GM12875 (cell line): Measurements from ENCODE around the gene RNF149.
A peak's percentile ranks its signal among the peaks of the same experiment; 100 is the strongest.
"Not testable (repeated sequence)": the region's sequence is repeated elsewhere in the genome, so short reads cannot be mapped to it uniquely, and the experiment has no call there.

Experiments
- H3K4me3 ChIP-seq: one replicate; pipeline ENCODE4 v1.5.1; 2011; ENCODE audit warnings: low read depth, low read length, control low read depth
- CTCF ChIP-seq: IDR thresholded peaks from 2 replicates; pipeline ENCODE4 v1.5.1; 2011; ENCODE audit warnings: low read depth, mild to moderate bottlenecking, control low read depth, inconsistent platforms, low read length, moderate library complexity, borderline replicate concordance; ENCODE audit not compliant: insufficient read depth

The RNF149 gene

DNA sequence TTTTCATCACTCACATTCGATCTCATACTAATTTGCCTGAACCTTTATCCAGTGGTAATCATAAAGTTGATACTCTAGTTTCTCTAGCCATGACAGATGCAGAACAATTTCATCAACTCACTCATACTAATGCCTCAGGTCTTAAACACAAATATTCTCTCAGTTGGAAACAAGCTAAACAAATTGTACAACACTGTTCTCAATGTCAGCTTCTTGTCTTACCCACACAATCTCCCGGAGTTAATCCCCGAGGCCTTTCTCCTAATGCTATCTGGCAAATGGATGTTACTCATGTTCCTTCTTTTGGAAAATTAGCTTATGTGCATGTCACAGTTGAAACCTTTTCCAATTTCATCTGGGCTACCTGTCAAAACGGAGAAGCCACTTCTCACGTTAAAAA lies 67.3 kb downstream of the RNF149 start:
- TF ChIP-seq CTCF, result no peak
- no peak overlapping the region for H3K4me3 ChIP-seq

DNA sequence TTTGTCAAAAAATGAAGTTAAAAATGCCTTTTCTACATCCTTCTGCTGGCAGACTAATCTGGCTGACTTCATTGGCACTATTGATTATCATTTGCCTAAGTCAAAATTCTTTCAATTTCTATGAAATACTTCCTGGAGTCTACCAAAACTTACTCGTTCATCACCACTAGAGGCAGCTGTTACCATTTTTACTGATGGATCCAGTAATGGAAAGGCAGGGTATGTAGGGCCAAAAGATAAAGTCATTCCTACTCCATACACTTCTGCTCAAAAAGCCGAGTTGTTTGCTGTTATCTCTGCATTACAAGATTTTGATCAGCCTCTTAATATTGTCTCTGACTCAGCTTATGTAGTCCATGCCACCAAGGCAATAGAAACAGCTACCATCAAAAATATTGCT lies 67.8 kb downstream of the RNF149 start:
- not testable (repeated sequence) for H3K4me3 ChIP-seq
- TF ChIP-seq CTCF, result peak; percentile 50; the same call in 1 of the 2 replicates

DNA sequence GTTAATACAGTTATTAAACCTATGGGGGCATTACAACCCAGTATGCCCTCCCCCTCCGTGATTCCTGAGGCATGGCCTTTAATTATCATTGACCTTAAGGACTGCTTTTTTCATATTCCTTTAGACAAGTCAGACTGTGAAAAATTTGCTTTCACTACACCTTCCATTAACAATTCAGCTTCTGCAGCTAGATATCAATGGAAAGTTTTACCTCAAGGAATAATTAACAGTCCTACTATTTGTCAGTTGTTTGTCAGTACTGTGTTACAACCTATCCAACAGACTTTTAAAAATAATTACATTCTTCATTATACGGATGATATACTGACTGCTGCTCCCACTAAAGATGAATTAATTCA lies 68.8 kb downstream of the RNF149 start:
- not testable (repeated sequence) for H3K4me3 ChIP-seq

GRCh38 chr2:101238930-101239759 lies 69.4 kb downstream of the RNF149 start:
- H3K4me3 ChIP-seq, result no peak overlapping the region

DNA sequence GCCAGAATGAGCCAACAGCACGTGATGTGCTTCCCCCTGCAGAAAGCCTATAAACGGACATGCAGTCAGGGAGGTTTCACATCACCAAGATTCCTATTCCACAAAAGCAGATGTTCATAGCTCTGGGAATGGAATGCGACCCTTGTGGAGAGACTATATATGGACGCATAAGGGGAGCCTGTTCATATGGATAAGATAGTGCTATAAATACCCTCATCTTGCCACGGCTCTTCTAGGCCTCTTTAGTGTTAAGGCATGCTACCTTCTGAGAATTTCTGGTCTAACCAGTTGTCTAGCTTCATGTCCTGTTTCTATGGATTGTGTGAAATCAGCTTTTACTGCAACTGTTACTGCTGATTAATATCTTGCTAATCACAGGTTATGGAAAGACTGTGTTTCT lies 70.6 kb downstream of the RNF149 start:
- not testable (repeated sequence) for H3K4me3 ChIP-seq

More at GRCh38 chr2:101238930-101239759, 69.4 kb downstream of the RNF149 start:
- no peak for TF ChIP-seq CTCF

- not testable (repeated sequence) for H3K4me3 ChIP-seq
These were observed 72.5 kb downstream of the RNF149 start for GRCh38 chr2:101235956-101236355.

DNA sequence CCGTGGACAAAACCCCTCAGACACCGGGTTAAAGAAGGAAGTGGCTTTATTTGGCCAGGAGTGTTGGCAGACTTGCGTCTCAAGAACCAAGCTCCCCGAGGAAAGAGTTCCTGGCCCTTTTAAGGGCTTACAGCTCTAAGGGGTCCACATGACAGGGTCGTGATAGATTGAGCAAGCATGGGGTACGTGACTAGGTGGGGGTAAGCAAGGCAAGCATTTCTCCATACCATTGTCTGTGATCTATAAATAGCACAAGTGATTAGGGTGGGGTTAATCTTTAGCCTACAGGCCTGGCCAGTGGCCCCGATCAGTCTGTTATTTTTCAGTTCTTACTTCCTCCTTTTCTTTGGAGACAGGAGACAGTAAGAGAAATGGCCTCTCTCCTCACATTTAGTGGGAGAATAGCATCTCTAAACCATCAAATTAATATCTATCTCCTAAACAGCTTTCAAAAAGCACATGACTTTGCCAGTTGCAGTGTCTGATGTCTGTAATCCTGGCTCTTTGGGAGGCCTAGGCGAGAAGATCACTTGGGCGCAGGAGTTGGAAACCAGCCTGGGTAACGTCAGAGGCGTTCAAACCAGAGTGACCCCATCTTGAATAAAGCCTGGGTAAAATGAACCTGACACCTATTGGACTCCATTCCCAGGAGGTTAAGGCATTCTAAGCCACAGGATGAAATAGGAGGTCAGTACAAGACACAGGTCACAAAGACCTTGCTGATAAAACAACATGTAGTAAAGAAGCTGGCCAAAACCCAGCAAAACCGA lies 74.1 kb downstream of the RNF149 start:
- no peak overlapping the region for H3K4me3 ChIP-seq
- no peak for TF ChIP-seq CTCF

GRCh38 chr2:101232770-101233169 lies 75.7 kb downstream of the RNF149 start:
- TF ChIP-seq CTCF, result no peak
- no peak overlapping the region for H3K4me3 ChIP-seq
